NCI-H1417 treated with DMSO at 0.1 percent for 48 hours (cell line): Measurements from ENCODE around the gene INKA2.

ENCODE experiments used
- DNase-seq: peaks from one replicate; lab custom pipeline; 2025; lab: John Stamatoyannopoulos, UW

Gene INKA2

DNA sequence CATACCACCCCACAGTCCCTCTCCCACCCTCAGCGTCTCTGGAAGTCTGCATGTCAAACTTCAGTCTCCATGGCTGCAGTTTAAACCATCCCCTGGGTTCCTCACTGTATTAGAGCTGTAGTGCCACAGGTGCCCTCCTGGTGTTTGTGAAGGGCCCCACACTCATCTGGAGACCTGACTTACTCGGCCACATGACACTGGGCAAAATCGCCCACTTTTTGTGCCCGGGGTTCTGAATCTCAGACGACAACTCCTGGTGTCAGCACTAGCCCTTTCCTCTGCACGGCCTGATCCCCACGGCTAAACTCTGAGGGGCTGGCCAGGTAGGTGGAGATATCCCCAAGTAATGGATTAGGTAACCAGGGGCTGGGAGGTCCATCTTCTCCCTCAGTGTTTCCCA is 6.5 kb downstream of the INKA2 start:
- no peak for DNase-seq

GRCh38 chr1:111731956-111732355 is 7.2 kb downstream of the INKA2 start:
- no peak for DNase-seq

DNA sequence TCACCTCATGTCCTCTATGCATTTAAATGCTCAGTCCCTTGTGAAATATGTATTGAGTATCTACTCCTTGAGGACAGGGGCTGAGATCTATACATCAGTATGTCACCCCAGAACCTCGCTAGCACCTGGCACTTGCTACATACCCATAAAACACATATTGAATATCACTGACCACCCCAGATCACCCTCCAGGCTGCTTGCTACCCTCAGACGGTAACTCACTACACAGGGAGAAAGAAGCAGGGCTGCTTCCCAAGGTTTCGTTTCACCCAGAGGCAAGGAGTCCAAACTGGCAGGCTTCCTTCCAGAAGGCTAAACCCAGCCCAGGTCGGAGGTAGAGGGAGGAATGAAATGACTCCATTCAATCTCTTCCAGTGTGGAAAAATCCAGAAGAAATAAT is 8.5 kb downstream of the INKA2 start:
- no peak for DNase-seq

DNA sequence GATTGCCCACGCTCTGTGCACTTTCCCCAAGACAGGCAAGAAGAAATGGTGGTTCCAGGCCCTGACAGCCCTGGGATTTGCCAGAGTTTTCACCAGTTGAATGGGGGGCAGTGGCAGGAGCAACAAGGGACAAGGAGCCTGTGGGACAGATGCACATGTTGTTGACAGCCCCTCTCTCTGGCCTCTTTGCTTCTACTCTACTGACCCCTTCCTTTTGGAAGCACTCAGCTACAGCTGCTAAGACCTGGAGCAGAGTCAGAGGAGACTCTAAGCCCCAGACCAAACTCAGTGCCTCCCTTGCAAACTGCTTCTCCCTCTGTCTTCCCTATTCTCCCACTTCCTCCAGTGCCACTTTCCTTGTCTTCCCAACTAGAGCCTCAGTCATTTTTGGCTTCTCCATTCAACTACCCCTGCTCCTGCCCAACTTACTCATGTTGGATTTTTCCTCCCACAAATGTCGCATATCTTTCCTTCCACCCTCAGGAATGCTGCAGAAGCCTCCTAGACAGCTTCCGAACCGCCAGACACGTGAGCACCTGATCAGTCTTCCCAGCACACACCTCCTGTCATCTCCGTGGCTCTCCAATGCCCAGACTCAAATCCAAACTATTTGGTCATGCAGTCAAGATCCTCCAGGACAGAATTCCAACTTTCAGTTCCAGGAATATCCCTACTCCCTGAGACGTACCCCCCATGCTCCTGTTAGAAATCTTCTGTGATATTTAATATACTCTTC is 9.1 kb downstream of the INKA2 start:
- no peak for DNase-seq

- no peak for DNase-seq
Observed at GRCh38 chr1:111729271-111729921, 9.8 kb downstream of the INKA2 start.

- no peak for DNase-seq
Observed at GRCh38 chr1:111727056-111727455, 12.1 kb downstream of the INKA2 start.

DNA sequence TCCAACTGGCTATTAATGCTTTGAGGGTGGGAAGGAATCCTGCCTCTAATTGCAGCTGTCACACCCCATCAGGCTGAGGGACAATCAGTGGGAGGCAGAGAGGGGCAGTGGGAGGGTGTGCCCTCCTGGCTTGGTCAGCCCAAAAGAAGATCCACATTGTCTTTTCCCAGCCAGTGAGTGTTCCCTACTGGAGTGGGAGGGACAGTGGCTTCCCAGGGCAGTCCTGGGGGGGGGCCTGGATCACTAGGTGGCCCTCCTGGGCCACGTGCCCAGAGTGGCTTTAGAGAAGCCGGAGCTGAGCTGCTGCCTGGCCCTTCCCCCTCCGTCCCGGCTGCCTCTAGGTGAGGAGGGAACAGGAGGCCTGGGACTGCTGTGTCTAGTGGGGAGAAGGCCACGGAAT is 14.0 kb downstream of the INKA2 start:
- no peak for DNase-seq

- DNase-seq: no peak
Observed at GRCh38 chr1:111723871-111724270, 15.3 kb downstream of the INKA2 start.

GRCh38 chr1:111723091-111723806 is 15.9 kb downstream of the INKA2 start:
- DNase-seq: no peak

DNA sequence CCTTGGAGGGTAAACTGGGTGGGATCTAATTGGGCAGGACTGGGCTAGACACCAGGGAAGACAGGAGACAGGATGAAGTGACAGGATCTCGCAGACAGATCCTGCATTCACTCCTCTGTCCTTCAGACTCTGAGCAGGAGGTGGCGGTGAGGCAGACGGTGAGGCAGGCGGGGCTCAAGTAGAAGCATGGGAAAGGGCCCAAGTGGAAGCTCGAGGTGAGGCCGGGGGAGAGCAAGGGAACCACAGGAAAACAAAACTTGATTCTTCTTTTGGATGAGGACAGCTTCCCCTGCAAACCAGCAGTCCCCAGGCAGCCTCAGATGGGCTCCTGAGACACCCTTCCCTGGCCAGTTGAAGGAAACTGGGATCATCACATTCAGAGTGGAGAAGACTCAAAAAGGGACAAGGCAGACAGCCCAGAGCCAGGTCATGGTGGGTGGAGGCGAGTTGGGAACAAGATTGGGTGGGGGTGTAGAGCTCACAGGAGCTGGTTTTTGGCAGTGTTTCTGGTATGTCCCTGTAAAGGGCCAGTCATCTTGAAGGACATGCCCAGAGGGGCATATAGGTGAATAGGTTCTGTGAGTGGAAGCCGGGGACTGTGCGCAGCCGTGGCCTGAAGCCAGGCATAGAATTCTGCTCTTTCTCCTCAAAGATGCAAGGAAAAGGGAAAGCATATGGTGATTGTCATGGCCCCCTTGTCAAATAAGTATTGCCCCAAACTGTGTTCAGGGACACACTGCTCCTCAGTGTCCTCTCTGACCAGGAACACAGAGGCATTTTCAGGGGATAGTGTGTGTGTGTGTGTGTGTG is 18.0 kb downstream of the INKA2 start:
- no peak for DNase-seq

GRCh38 chr1:111720274-111720976 is 18.8 kb downstream of the INKA2 start:
- DNase-seq: no peak

- no peak for DNase-seq
Observed at GRCh38 chr1:111719674-111720132, 19.5 kb downstream of the INKA2 start.

DNA sequence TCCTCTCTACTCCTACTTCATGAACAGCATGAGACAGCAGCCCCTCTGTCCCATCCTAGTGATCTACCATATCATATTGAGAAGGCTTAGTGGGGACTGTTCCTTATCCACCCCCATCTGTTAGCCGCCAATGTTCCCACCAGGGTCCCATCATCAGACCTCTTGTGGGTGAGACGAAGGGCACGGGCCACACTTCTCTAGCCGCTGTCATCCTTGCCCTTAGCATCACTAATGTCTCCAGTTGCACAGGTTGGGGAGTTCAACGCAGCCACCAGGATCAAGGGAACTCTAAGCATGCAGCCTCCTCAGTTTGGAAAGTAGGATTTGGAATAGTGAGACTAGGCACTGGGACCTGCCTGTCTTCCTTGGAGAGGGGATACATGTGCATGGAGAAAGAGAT is 20.1 kb downstream of the INKA2 start:
- DNase-seq: no peak

DNA sequence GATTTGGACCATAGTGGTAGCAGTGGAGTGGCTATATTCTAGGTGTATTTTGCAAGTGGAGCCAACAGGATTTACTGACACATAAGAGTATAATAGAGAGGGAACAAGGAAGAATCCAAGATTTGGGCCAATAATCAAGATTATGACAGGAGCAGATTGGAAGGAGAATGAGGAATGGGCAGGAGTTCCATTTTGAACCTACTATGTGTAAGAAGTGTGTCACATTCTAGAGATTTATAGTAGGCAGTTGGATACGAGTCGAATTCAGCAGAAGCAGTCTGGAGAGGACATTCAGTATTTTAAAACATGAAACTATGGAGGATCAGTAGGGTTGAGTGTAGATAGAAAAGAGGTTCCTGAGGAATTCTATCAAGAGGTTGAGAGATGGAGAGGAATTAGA is 21.7 kb downstream of the INKA2 start:
- no peak for DNase-seq

DNA sequence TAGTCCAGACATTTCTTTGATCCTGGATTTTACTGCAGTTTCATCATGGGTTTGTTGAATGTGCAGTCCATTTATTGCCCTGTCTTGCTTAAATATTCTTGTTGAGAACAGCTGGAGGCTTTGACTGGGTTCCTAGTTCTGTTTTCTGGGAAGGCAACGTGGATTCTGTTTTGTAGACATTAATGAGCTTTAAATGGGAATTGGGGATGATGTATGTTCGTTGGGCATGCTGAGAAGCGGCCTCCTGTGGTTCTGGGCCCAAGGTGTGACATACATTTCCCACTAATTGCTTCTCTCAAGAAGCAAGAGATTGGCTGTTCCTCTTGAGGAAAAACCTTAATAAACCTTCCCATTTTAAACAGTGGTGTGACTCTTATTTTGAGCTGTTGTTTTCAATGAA is 22.9 kb downstream of the INKA2 start:
- no peak for DNase-seq

- no peak for DNase-seq
Observed at GRCh38 chr1:111709986-111710385, 29.2 kb downstream of the INKA2 start.

DNA sequence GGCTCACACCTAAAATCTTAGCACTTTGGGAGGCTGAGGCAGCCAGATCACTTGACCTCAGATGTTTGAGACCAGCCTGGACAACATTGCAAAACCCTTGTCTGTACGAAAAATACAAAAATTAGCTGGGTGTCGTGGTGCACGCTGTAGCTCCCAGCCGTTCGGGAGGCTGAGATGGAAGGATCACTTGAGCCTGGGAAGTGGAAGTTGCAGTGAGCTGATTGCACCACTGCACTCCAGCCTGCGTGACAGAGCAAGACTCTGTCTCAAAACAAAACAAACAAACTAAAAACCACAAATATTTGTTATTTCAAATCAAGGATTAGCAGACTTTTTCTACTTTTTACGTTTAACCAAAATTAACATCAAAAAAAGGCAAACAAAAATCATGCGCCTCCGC is 31.3 kb downstream of the INKA2 start:
- DNase-seq: no peak

- no peak for DNase-seq
Observed at GRCh38 chr1:111706921-111707320, 32.3 kb downstream of the INKA2 start.

DNA sequence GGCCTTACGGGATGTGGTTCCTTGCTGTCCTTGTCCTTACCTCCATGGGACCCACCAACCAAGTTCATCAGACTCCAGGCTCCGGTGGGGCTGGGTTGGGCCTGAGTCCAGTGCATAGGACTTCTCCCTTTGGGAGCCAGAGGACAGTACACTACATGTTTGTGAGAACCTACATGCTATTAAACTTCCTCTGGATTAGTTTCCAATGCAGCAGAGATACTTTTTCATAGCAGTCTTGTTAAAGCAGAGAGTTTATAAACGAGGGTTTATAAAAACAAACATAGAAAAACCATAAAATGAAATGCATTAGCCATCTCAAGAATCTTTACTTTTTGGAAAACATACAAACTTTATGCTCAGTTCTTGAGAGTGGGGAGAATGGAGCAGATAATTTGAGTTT is 33.4 kb downstream of the INKA2 start:
- no peak for DNase-seq

DNA sequence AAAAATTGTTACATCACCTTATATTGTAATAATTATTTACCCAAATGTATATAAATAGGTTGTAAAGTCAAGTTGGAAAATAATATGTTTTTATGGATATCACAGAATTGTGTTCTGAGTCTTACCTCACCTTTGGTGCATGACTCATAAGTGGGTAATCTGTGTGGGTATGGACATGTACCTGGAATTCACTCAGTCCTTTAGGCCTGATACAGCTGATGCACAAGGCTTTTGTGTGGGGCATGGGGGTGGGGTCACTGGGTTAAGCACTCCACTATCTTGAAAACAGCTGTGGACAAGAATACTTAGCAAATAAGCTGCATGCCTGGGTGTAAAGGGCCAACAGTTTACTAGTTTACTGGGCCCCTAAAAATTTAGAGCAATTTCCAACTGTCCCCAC is 34.4 kb downstream of the INKA2 start:
- no peak for DNase-seq

DNA sequence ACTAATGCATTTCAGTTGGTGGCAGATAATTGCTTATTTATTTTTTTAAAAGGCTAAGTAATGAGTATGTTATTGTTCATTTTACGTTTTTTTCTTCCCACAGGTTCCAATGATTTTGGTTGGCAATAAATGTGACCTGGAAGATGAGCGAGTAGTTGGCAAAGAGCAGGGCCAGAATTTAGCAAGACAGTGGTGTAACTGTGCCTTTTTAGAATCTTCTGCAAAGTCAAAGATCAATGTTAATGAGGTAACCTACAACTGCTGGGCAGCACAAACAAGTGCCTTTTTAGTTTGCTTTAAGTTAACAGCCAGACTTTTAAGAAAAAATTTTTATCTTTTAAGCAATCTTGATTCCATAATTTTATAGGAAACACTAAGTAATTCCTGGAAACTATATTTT is 35.0 kb downstream of the INKA2 start:
- DNase-seq: no peak
